Thyroid gland (tissue), 4 donors: ENCODE results near the gene MYMK. TPM values are rescaled to one million over a fixed set of nuclear protein-coding genes. Genes with fewer than 3 reads are reported as not detected.

Experiments
- DNase-seq, 2 donors: peaks; one replicate each; pipeline ENCODE4 v3.0.0-alpha.2; 2019
- H3K27ac ChIP-seq, 3 donors: fragments of 200-600 bp; sonication (generic); 1 replicate in 2 of 3; 2 replicates in 1 of 3; pipeline ENCODE4 v1.5.1; 2016 to 2019; ENCODE audit warnings: mild to moderate bottlenecking in 1 of 3, moderate library complexity in 1 of 3
- H3K27me3 ChIP-seq: fragments of 200-600 bp; sonication (generic); one replicate; pipeline ENCODE4 v1.5.1; 2019
- H3K36me3 ChIP-seq, 2 donors: fragments of 200-600 bp; sonication (generic); one replicate each; pipeline ENCODE4 v1.5.1; 2016 to 2019
- H3K4me1 ChIP-seq, 2 donors: fragments of 200-600 bp; sonication (generic); one replicate each; pipeline ENCODE4 v1.5.1; 2017 to 2019
- H3K4me3 ChIP-seq, 3 donors: fragments of 200-600 bp; sonication (generic); replicated peaks in 1 of 3; 1 replicate in 2 of 3; 2 replicates in 1 of 3; pipeline ENCODE4 v1.5.1; 2016; ENCODE audit warnings: mild to moderate bottlenecking in 1 of 3
- H3K9me3 ChIP-seq: fragments of 200-600 bp; sonication (generic); one replicate; pipeline ENCODE4 v1.5.1; 2017
- CTCF ChIP-seq, 6 experiments: fragments of 200-600 bp in 3 of 6; fragments of 450-650 bp in 3 of 6; sonication (generic) in 3 of 6; IDR thresholded peaks; one replicate each; pipeline ENCODE4 v1.5.1; 2016 to 2019; ENCODE audit warnings: antibody characterized with exemption in 6 of 6, mild to moderate bottlenecking in 2 of 6, inconsistent platforms in 1 of 6, moderate library complexity in 1 of 6
- POLR2A ChIP-seq, 2 donors: fragments of 450-650 bp; IDR thresholded peaks; one replicate each; pipeline ENCODE4 v1.6.1; 2017; ENCODE audit warnings: antibody characterized with exemption in 2 of 2, mild to moderate bottlenecking in 2 of 2, moderate library complexity in 1 of 2
- WGBS, 2 donors: methylation state at CpG; one replicate each; pipeline ENCODE4 v1.1.5; 2017; 5-methylcytosine and 5-hydroxymethylcytosine counted together
- intact Hi-C: fragments of 100-400 bp; cut with DNase I; formaldehyde crosslinking; loops from one replicate; pipeline ENCODE4 v1.15.1; 2023
- total RNA-seq, 4 donors: library from RNA; depleted of rRNA; stranded (reverse); fragments of >200 nt; gene quantifications; one replicate each; pipeline ENCODE4 v1.2.3, GENCODE V29; 2016

Gene MYMK
- total RNA-seq, 4 donors from 2014 or later = not detected

- TF ChIP-seq POLR2A (IDR thresholded peaks at IDR 0.05) = no peak
- no peak for TF ChIP-seq CTCF (IDR thresholded peaks at IDR 0.05)
- Histone ChIP-seq H3K27ac (no peak overlapping the region), H3K36me3 (no peaks in the 10 kb centered on the region), H3K9me3 (no peaks in the 10 kb centered on the region), H3K4me3 (no peak overlapping the region), H3K4me1 (peaks cover 13 to 21% of the 10 kb centered on the region in 2 donors), H3K27me3 (no peaks in the 10 kb centered on the region)
- intact Hi-C loops = no loop called here
- WGBS, 2 donors = 91 to 93% methylated on average over 22 of the region's 23 CpGs
- no peak for DNase-seq
Observed at GRCh38 chr9:133493845-133494540, 30.8 kb downstream of the MYMK start.

- Histone ChIP-seq H3K4me1 (peaks cover 13 to 21% of the 10 kb centered on the region in 2 donors), H3K27me3 (no peaks in the 10 kb centered on the region), H3K36me3 (no peaks in the 10 kb centered on the region), H3K4me3 (no peak overlapping the region), H3K9me3 (no peaks in the 10 kb centered on the region), H3K27ac (no peak overlapping the region)
- 82% methylated on average over 2 to 8 of the region's 11 CpGs for WGBS, 2 donors
- TF ChIP-seq POLR2A (IDR thresholded peaks at IDR 0.05) (no peak), CTCF (IDR thresholded peaks at IDR 0.05) (no peak)
- DNase-seq = no peak
- intact Hi-C loops = no loop called here
Observed at GRCh38 chr9:133493428-133493827, 31.3 kb downstream of the MYMK start.

GRCh38 chr9:133492061-133493021, 32.4 kb downstream of the MYMK start:
- TF ChIP-seq POLR2A (IDR thresholded peaks at IDR 0.05) = no peak
- TF ChIP-seq CTCF (IDR thresholded peaks at IDR 0.05) = no peak
- WGBS, 2 donors = 57 to 62% methylated on average over 11 to 25 of the region's 33 CpGs
- H3K27me3 ChIP-seq = no peaks in the 10 kb centered on the region
- peak overlapping the region; percentile 19 to 79 (median 71) for H3K27ac ChIP-seq
- intact Hi-C loops = no loop called here
- no peaks in the 10 kb centered on the region for H3K9me3 ChIP-seq
- H3K36me3 ChIP-seq = no peaks in the 10 kb centered on the region
- no peak overlapping the region for H3K4me3 ChIP-seq
- peaks cover 13 to 24% of the 10 kb centered on the region in 2 donors for H3K4me1 ChIP-seq
- peak; percentile 61 to 82 for DNase-seq

- H3K27ac ChIP-seq = peak overlapping the region; percentile 19 to 79 (median 71)
- no peaks in the 10 kb centered on the region for H3K9me3 ChIP-seq
- no peak overlapping the region for H3K4me3 ChIP-seq
- DNase-seq = no peak
- peaks cover 13 to 24% of the 10 kb centered on the region in 2 donors for H3K4me1 ChIP-seq
- no peaks in the 10 kb centered on the region for H3K36me3 ChIP-seq
- intact Hi-C loops = no loop called here
- TF ChIP-seq POLR2A (IDR thresholded peaks at IDR 0.05) (no peak), CTCF (IDR thresholded peaks at IDR 0.05) (no peak)
- 94 to 96% methylated on average over 8 of the region's 8 CpGs for WGBS, 2 donors
- H3K27me3 ChIP-seq = no peaks in the 10 kb centered on the region
Observed at GRCh38 chr9:133491656-133491925, 33.2 kb downstream of the MYMK start.
